ENCODE data around the gene ANKRD18A. TPM values are rescaled to one million over a fixed set of nuclear protein-coding genes. Genes with fewer than 3 reads are reported as not detected.

The ANKRD18A gene
- total and polyA plus RNA-seq, 2 of the 4 experiments (the other 2 are of a cell fraction) = not detected

DNA sequence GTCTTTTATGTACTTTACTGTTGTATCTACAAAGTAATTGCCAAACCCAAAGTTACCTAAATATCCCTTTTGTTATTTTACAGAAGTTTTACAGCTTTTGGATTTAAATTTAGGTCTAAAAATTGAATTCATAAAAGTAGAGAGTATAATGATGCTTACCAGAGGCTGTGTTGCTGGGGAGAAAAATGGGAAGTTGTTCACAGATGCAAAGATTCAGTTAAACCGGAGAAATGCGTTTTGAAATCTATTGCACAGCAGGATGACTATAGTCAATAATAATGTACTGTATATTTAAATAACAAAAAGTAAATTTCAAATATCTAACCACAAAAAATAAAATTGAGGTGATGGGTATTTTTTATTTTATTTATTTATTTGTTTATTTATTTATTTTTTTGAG is 2.6 kb upstream of the ANKRD18A start:
- no peak overlapping the region for H3K4me3 ChIP-seq (ENCODE audit: insufficient read depth, low read depth, low read length)
- WGBS, 2 experiments (ENCODE audit: extremely low coverage in 2 of 2, insufficient read length in 1 of 2) = no CpG with 5 or more reads among the region's 2 CpGs

More for the DNA sequence above, 2.6 kb upstream of the ANKRD18A start:
- Histone ChIP-seq H3K18ac (ENCODE audit: low read depth, low read length) (no peak overlapping the region), H2AFZ (replicated peaks; ENCODE audit: low read length, poor library complexity) (no peak overlapping the region), H4K8ac (ENCODE audit: low read depth in 2 of 2, low read length in 2 of 2) (no peak overlapping the region), H2BK20ac (ENCODE audit: low read depth, low read length) (no peak overlapping the region), H2AK5ac (ENCODE audit: low read depth, low read length) (no peak overlapping the region), H3K79me1 (ENCODE audit: low read depth in 1 of 2, low read length in 2 of 2) (no peaks in the 10 kb centered on the region), H3K4me2 (ENCODE audit: low read depth, low read length) (no peak overlapping the region), H3K56ac (ENCODE audit: extremely low read depth, insufficient read depth, low read length) (no peak overlapping the region), H3K23ac (ENCODE audit: low read depth, low read length) (no peak overlapping the region), H3K14ac (replicated peaks; ENCODE audit: low read depth, low read length) (no peak overlapping the region), H3K9me3 (ENCODE audit: control insufficient read depth, insufficient read depth, low read length) (no peaks in the 10 kb centered on the region; the same call in 1 of the 2 replicates), H3K4me1 (ENCODE audit: control insufficient read depth, insufficient read depth, low read length) (no peaks in the 10 kb centered on the region), H2BK5ac (ENCODE audit: low read depth, low read length, poor library complexity, severe bottlenecking) (no peak overlapping the region), H3K4ac (ENCODE audit: low read depth, low read length) (no peak overlapping the region), H3K9ac (ENCODE audit: low read depth, low read length) (no peak overlapping the region), H4K91ac (ENCODE audit: insufficient read depth, low read depth, low read length) (no peak overlapping the region), H3K27ac (ENCODE audit: insufficient read depth, low read length) (no peak overlapping the region), H3K9me1 (ENCODE audit: insufficient read depth, low read length) (no peaks in the 10 kb centered on the region), H2BK15ac (ENCODE audit: low read depth, low read length) (no peak overlapping the region), H2AK9ac (replicated peaks; ENCODE audit: low read depth, low read length, poor library complexity) (no peak overlapping the region), H3K36me3 (ENCODE audit: control insufficient read depth, insufficient read depth, low read length) (no peaks in the 10 kb centered on the region), H4K5ac (ENCODE audit: low read depth, low read length) (no peak overlapping the region), H2BK120ac (ENCODE audit: low read depth, low read length) (no peak overlapping the region), H3K27me3 (ENCODE audit: control insufficient read depth, insufficient read depth, low read length) (peaks cover 27% of the 10 kb centered on the region), H4K20me1 (ENCODE audit: insufficient read depth, low read length) (no peaks in the 10 kb centered on the region)
- dilution Hi-C loops (cut with HindIII; ENCODE audit: low sequenced_read_pairs, unreplicated experiment) = no loop called here
- no TSS peak for BruUV-seq (replicated peaks)
- ATAC-seq (ENCODE audit: low read depth) (no peak), DNase-seq (no peak)
- no peak for TF ChIP-seq SMC3 (IDR thresholded peaks at IDR 0.05; ENCODE audit: low read depth, low read length)
- no peak for TF ChIP-seq POLR2A (IDR thresholded peaks at IDR 0.05; ENCODE audit: low read depth, low read length)
- TF ChIP-seq, protein P1, sequence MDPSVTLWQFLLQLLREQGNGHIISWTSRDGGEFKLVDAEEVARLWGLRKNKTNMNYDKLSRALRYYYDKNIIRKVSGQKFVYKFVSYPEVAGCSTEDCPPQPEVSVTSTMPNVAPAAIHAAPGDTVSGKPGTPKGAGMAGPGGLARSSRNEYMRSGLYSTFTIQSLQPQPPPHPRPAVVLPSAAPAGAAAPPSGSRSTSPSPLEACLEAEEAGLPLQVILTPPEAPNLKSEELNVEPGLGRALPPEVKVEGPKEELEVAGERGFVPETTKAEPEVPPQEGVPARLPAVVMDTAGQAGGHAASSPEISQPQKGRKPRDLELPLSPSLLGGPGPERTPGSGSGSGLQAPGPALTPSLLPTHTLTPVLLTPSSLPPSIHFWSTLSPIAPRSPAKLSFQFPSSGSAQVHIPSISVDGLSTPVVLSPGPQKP (IDR thresholded peaks at IDR 0.05; ENCODE audit: borderline replicate concordance, low read depth, low read length) = no peak
- TF ChIP-seq, protein P2, sequence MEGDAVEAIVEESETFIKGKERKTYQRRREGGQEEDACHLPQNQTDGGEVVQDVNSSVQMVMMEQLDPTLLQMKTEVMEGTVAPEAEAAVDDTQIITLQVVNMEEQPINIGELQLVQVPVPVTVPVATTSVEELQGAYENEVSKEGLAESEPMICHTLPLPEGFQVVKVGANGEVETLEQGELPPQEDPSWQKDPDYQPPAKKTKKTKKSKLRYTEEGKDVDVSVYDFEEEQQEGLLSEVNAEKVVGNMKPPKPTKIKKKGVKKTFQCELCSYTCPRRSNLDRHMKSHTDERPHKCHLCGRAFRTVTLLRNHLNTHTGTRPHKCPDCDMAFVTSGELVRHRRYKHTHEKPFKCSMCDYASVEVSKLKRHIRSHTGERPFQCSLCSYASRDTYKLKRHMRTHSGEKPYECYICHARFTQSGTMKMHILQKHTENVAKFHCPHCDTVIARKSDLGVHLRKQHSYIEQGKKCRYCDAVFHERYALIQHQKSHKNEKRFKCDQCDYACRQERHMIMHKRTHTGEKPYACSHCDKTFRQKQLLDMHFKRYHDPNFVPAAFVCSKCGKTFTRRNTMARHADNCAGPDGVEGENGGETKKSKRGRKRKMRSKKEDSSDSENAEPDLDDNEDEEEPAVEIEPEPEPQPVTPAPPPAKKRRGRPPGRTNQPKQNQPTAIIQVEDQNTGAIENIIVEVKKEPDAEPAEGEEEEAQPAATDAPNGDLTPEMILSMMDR (conservative IDR thresholded peaks at IDR 0.05; ENCODE audit: low read depth, low read length) = no peak
- TF ChIP-seq BHLHE40 (IDR thresholded peaks at IDR 0.05; ENCODE audit: low read depth, low read length) = no peak
- TF ChIP-seq MAZ (IDR thresholded peaks at IDR 0.05; ENCODE audit: borderline replicate concordance, low read depth, low read length) = no peak
- TF ChIP-seq, protein P3, sequence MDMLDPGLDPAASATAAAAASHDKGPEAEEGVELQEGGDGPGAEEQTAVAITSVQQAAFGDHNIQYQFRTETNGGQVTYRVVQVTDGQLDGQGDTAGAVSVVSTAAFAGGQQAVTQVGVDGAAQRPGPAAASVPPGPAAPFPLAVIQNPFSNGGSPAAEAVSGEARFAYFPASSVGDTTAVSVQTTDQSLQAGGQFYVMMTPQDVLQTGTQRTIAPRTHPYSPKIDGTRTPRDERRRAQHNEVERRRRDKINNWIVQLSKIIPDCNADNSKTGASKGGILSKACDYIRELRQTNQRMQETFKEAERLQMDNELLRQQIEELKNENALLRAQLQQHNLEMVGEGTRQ (IDR thresholded peaks at IDR 0.05; ENCODE audit: low read depth, low read length) = no peak
- TF ChIP-seq CEBPB (IDR thresholded peaks at IDR 0.05; ENCODE audit: low read depth, low read length) = no peak
- no peak for TF ChIP-seq RAD21 (IDR thresholded peaks at IDR 0.05; ENCODE audit: low read length)
- no peak for TF ChIP-seq CHD1 (IDR thresholded peaks at IDR 0.05; ENCODE audit: low read depth, low read length)
- TF ChIP-seq RFX5 (IDR thresholded peaks at IDR 0.05; ENCODE audit: low read depth, low read length) = no peak
- no peak for TF ChIP-seq NFE2L2 (IDR thresholded peaks at IDR 0.05; ENCODE audit: low read depth, low read length)
- TF ChIP-seq MAFK (IDR thresholded peaks at IDR 0.05; ENCODE audit: low read depth, low read length) = no peak
- no peak for TF ChIP-seq MXI1 (IDR thresholded peaks at IDR 0.05; ENCODE audit: borderline replicate concordance, low read depth, low read length)
- intact Hi-C loops (cut with micrococcal nuclease) = no loop called here
- POLR2A ChIA-PET (ENCODE audit: unreplicated experiment) = no interaction called here
- CTCF ChIA-PET = no interaction called here
- in situ Hi-C loops (cut with MboI; ENCODE audit: low sequenced_read_pairs) = loop anchor here (10.0 kb wide), 1 partner anchor 62 kb away; no protein-coding TSS in a partner anchor

Measured in IMR-90 (cell line).